Stromal cell of bone marrow (primary cell): Measurements from ENCODE around the gene NRXN2.
A peak's percentile ranks its signal among the peaks of the same experiment; 100 is the strongest.

Experiments used
- DNase-seq: peaks from one replicate; pipeline ENCODE4 v3.0.0-alpha.2; 2012; ENCODE audit warnings: low read depth

Gene NRXN2

DNA sequence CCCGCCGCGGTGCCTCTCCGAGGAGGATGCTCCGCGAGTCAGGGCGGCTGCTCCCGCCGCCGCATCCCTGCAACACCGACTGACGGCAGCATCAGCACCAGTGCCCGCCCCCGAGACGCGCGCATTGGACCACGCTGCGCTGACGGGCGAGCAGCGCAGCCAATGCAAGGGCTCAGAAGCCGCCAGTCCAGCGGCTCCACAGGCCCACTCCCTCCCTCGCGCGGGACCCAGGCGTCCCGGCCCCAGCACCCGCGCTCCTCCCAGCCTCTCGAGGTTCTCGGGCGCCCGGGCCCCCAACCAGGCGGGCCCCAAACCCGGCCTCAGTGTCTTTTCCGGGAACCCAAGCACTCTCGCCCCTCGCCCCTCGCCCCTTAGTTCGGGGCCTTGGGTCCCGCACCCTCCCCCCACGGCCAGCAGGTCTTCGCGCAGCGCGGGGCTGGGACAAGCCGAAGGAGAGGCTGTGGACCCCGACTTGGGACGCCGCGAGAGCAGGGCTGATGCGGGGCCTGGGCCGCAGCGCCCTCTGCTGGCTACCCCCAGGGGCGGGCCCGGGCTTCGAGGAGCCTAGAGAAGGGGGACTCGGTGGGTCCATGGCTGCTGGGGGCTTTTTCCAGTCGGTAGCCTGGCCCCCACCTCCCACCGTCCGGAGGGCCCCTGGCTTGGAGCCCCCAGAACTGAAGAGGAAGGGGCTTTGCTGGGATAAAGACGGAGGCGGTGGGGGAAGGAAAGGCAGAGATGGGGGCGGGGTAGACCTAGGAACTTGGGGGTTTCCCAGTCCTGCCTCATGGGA is at the start of gene NRXN2:
NRXN2 (minus strand) TSS at position 81 of the 790 bp plus-strand sequence. CDS start 9,498 bp downstream, outside the sequence.
- DNase-seq = peak; percentile 62

DNA sequence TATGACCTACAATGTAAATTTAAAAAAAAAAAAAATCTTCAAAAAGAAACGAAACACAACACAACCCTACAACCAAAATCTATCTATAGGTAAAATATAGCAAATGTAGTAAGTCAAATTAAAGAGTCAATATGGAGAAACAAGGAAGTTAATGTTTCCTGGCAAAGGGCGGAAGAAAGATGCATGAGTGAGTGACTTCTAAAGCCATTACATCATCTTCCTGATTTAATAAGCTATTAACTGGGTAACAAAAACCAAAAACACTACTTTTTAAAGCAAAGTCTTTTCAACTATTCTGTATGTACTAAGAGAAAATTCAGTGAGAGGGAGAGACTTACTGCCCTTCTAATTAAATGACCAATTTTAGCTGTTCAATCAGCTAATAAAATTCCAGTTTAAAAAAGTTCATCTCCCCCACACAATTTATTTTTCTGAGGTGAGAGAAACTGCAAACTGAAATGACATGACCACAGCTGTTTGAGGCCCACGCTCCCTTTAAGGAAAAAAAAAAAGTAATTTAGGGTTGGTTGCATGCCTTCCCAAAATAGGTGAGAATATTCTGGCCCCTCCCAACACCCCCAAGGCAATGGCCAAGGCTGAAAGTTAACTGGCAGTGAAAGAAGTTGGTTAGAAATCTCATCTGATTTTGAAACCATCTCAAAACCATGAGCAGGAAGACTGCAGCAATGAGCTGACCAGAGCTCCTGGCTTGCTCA is 49.5 kb upstream of the NRXN2 start:
- DNase-seq = no peak

DNA sequence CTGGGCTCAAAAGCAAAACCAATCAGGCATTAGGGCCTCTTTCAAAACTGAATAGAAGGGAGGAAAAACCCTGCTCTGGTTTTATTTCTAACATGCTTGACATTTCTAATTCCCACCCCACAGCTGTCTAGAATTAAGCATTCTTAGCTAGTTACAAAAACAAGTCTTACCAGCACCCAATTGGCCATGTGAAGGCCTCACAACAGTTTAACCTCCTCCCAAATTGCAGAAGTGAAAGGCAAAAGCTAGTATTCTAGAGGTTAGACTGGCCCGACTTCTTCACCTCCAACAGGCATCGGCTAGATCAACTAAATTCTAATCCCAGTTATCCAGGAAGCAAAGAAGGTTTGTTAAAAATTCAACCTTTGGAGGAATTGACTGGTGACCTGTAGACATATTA is 48.9 kb upstream of the NRXN2 start:
- no peak for DNase-seq

DNA sequence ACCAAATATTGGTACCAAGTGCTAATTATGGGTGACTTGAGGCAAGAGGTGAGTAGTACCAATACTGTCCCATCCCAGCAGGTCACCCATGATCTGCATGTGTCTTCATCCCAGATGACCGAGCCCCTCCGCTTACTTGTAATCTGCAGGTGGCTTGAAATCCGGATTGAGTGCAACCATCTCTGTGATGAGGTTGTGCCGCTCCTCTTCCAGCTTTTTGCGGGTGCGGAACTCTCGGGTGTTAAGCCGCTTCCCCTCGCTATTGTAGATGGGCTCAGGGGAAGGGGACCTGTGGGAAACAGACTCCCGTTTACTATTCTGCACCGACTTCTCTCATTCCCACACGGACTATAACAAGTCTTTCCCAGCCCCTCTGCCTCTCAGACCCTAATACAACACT is 47.1 kb upstream of the NRXN2 start:
- DNase-seq = no peak

DNA sequence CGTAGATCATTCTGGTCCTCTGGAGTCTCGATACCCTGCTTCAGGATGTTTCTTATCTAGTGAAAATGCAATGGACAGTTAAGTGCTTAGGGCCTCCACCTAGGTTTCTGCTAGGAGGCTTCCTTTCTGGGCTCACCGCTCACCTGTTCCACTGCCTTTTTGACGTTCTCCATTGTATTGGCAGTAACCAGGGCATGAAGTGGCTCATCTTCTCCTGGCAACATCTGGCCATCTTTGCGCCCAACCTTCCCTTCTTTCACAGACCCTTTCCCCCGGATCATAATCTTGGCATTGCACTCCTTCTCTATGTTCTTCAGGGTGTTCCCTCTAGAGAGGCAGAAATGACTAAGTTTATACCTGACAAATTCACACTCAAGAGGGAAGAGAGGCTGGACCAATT is 46.3 kb upstream of the NRXN2 start:
- DNase-seq = no peak

DNA sequence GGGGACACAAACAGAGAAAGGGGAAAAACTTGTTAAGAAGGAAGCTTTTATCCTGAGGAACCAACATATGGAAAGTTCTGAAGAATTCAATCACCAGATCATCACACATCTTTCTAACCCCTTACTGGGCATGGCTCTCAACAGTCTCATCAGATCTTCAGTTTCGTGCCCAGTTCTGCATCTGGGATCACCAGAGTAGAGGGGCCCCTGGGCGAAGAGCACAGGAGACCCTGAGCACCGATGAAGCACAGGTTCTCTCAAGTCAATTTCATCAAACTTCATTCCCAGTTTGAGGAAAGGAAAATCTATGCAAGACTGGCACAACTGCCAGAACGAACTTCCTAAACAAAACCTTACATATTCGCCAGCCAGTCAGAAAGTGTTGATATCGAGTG is 45.3 kb upstream of the NRXN2 start:
- DNase-seq = no peak

DNA sequence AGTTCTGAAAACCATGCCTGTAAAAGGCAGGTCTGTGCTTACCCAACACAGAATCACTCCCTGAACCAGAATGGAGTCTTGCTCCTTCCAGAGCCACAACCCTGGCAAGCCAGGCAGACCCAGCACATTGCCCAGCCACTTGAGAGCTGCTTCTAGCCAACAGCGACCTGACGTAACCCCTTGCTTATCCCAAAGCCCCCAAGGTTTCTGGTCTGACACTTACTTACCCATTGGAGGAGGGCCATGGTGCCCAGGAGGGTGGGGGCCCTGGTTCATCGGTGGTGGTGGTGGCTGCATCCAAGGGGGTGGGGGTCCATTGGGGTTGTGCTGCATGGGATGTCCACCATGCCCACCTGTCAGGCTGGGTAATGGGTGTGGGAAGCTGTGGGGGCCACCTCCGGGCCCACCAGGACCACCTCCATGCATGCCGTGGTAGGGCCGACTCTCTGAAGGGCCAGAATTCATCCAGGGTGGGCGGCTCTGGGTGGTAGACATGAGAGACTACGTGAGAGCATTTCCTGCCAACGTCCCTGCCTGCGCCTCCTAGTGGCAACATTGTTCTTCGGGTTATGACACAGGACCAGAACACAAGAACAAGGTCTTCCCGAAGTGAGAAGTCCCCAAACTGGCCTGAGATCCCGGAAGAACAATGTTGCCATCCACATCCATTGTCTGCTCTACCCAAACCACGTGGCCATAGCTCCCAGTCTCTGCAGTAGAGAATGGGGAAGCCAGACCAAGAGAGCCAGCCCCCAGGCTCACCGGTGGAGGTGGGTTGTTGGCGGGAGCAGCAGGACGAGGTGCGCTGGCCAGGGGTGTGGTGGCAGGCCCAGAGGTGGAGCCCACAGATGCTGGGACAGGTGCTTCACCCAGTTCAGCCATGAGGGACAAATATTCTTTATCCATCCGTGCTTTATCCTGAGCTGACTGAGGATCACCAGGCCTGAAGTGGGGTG is 44.6 kb upstream of the NRXN2 start:
- peak; percentile 28 for DNase-seq

DNA sequence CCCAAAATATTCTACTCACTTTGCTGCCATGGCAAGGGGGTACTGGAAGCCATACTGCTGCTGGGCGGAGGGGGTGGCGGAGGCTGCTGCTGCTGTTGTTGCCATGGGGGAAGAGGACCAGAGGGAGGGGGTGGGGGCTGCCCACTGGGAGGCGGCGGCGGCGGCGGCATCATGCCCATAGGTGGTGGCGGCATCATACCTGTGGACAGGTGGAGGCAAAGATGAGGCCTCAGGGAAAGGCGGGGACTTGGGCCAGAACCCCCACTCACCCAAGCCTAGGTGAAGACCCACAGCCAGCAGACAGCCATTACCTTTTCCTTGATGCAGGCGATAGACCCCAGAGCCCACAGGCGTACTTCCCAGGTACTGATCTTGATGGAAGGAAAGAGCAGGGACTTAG is 43.9 kb upstream of the NRXN2 start:
- DNase-seq = no peak

DNA sequence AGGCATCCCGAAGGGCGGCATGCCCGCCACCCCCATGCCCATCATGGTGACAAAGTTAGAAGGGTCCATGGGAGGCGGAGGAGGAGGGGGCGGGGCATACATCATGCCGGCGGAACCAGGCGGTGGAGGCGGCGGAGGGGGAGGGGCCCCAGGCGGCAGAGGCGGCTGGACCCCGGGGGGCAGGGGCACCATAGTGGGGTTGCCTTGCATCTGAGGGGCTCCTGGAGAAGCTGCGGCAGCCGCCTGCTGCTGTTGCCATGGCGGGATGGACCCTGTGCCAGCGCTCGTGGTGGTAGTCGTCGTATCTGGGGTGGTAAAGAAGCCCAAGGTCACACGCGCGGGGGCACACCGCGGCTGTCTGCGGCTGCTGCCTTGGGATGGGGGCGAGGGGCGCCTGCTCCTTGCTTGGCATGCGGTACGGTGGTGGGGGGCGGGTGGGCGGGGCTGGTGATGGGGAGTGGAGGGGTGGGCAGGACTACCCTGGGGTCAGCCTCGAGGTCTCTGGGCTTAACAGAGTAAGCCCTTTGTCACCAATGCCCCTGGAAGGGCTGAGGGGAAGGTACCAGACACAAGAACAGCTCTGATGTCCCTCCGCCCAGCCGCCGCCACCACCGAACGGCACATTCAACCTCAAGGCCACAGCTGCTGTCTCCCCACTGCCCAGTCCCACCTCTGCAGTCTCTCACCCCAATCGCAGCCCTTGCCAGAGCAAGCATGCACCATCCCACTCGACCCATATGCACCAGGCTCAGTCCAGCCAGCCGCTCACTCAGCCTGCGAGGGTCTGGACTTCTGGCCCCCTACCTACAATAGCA is 43.1 kb upstream of the NRXN2 start:
- no peak for DNase-seq

DNA sequence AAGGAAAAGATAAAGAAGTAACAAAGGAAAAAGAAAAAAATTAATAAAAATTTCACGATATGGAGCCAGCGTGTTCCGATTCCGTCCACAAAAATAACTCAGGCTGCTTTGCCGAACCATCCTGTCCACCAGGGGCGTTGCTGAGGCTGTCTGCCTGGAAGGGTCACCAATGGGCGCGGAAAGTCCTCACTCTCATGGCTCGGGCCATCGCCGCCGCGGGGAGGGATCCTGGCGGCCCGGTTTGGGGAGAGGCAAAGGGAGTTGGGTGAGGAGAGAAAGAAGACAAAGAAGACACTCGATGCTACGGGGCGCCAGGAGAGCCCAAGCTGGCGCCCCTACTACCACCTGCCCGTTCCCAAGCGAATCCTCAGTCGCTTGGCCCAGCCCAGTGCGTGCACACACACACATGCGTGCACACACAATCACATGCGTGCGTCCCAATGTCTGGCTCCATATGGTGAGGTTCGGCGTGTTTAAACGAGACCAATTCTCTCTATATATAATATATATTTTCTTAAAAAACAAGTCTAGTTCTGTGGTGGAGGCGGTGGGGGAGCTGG is 42.4 kb upstream of the NRXN2 start:
- DNase-seq = no peak

DNA sequence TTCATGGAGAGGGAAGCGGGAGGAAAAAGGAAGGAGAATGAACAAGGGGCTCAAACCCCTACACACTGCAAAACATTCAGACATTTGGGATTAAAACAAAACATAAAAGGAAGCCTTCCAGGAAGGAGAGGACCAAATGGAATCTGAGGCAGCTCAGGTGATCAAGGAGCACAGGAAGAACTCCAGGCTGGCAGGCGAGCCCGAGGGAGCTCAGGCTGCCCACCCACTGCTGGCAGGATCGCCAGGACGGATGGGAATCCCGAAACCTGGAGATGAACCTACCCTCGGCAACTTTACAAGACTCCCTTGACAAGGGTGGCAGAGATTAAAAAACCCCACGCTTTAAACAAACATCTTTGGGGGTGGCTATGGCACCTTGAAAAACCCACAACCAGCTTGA is 41.8 kb upstream of the NRXN2 start:
- DNase-seq = no peak

DNA sequence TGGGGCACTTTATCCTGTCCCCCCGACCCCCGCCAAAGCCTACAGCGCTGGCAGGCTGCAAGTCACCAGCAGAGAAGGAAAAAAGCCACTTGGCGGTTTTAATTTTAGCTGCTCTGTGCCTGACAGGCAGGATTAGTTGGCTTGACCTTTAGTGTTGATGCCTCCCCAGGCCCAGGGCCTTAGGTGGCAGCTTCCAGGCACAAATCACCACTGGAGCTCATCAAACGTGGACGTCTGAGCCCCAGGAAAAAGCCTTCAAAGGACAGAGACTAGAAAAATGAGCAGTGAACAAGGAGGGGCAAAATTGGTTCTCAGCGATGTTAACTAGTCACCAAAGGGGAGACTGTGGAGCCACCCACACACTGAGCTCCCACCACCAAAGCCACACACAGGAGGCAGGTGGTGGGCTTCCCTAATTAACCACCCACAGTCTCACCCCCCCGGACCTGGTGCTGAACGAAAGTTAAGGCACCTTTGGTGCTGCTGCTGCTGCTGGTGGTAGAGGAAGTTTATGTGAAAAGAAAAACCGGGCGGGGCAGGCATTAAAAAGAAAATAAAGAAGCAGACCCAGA is 41.1 kb upstream of the NRXN2 start:
- DNase-seq = no peak

DNA sequence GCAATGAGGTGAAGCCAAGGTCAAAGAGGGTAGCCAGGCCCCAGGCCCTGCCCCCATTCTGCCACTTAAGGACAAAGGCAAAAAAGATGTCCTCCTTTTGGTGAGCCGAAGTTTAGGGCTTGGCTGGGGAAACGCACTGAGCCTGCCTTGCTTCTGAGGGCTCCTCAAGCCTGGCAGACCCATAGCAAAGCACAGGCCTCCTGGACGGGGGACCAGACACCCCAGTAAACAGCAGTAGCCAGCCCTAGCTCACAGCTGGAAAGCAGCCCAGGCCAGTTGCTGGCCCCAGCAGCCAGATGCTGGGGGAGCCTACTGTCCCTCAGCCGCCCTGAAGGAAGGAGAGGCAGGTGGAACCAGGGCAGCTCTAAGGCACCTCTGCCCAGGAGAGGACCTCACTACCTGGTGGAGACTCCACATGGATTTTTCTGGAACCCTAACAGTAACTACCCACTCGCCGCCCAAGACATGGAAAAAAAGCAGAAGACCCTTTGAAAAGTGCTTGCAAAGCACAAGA is 40.6 kb upstream of the NRXN2 start:
- no peak for DNase-seq

DNA sequence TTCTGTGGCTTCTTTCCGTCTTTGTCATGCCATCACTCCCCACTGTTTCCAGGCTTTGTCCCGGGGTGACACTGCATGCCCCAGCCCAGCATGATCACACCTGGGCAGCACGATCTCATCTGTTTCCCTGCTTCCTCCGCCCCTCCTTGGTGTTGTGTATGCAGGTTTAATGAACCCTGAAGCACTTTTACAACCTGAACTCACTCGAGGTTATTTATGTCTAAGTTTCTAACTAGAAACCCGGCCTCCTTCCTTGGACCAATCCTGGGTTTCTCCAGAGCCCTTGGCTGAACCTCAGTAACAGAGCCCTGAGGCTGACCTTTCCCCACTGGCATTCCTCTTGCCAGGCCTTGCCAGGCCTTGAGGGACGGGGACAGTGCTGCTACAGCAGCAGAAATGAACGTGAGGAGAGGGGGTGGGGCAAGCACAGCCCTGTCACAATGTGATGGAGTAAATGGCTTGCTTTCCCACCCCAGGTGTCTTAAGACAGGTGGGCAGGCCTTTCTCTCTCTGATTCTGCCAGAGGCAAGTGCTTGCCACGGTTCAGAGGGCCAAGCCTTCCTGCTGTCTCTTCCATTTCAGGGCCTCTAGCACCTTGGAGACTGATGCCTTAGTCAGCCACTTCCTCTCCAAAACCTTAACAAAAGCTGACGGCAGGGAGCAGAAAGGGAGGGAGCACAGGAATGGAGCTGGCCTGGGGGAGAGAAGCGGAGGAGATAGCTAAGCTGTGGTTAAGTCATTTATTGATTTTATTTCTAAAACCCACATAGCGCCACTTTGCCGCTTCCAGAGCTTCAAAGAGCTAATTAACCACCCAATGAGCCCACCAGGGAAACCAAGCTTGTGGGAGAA is 39.9 kb upstream of the NRXN2 start:
- peak; percentile 23 for DNase-seq

DNA sequence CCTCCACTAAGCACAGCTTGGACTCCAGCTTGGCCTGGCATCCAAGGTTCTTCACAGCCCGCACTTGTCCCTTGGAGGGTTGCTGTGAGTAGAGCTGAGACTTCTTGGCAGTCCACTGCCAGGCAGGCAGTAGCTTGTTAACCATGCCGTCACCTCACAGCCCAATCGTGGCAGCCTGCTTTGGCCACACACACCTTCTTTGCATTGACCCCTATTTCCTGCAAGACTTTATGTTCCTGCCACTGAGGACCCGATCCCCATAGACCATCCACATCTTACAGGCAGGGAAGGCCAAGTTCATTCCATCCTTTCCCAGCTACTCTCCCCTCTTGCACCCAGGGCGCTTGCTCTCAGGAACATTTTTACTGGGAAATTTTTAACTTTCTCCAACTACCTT is 39.3 kb upstream of the NRXN2 start:
- DNase-seq = no peak

DNA sequence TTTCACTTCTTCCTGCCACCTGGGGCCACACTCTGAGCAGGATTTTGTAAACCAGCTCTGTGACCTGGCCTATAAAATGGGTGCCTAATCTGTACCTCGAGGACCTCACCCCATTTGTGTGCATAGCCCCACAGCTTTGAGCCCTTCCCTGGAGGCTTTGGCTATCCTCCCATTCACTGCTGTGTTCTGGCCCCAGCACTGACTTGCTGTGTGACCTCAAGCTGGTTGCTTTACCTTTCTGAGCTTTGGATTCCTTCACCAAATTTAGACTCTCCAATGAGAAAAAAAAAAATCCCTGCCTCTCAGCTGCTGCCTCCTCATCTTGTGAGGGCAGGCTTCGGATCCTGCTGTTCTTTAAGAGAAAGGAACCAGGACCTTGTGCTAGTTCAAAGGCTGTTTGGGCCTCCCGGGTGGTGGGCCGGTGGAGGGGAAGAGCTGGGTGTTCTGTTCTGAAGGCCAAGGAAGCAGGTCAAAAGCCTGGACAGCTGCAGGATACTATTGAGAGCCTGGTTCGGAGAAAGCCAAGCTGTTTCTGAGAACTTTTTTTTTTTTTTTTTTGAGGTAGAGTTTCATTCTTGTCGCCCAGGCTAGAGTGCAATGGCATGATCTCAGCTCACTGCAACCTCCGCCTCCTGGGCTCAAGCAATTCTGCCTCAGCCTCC is 37.9 kb upstream of the NRXN2 start:
- DNase-seq = no peak

DNA sequence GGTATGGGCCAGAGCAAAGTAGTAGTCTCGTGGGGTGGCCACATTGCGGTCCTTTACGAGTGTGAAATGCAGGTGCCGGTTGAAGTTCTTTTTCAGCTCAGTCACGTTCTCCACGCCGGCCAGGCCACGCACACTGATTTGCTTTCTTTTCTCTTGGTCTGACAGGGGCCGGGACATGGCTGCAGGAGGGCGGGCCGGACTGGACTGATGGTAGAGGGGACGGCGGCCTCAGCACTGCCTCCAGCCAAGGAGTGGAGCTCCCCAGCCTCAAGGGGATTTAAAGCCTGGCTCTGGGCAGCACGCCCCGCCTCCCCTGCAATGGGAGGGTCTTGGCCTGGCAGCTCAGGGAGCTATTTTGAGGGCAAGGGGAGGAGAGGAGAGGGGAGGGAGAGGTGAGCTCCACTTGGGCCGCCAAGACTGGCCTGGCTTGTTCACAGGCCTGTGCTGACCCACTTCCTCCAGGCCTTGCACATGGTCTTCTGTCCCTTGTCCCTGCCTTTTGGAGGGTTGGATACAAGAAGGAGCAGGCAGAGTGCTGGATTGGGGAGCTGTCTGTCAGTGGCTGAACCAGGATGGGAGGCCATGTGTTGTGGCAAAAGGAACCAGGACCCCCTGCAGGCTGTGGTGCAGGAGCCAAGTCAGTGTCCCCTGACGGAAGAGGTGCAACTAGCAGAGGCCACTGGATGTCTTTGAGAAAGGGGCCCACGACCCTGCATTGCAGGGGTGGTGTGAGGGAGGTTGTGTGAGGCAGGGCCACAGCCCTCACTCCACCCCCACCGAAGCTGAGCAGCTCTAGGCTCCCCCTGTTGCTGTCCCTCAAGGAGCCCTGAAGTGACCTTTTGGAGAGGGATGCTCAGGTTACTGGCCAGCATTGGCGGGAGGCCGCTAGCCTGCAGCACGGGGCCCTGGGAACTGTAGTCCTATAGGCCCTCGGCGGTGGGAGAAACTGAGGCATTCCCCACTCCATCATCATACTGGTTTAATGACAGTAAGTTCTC is 37.0 kb upstream of the NRXN2 start, which contains the start of gene PYGM:
PYGM (minus strand) TSS at position 253 of the 998 bp plus-strand sequence; CDS start at position 177, 76 bp downstream.
- peak; percentile 21 for DNase-seq
